Activated naive CD8-positive, alpha-beta T cell treated with anti-CD3 and anti-CD28 coated beads, Interleukin-2, amount 50 U/mL, for 24 hours (primary cell): Measurements from ENCODE around the gene CDCA5.

Experiments used
- ATAC-seq: fragments of 150-1000 bp; cut with Tn5 transposase; one replicate; pipeline ENCODE4 v1.10.0; 2021
- DNase-seq: peaks from one replicate; pipeline ENCODE4 v3.0.0; 2021
- H3K27ac Mint-ChIP-seq: one replicate; pipeline ENCODE4 v1.8.0; 2021; ENCODE audit warnings: mild to moderate bottlenecking, mixed read lengths
- H3K27me3 Mint-ChIP-seq: one replicate; pipeline ENCODE4 v1.8.0; 2021; ENCODE audit warnings: mixed read lengths
- H3K36me3 Mint-ChIP-seq: one replicate; pipeline ENCODE4 v1.8.0; 2021; ENCODE audit warnings: low read depth, mixed read lengths
- H3K4me1 Mint-ChIP-seq: one replicate; pipeline ENCODE4 v1.8.0; 2021; ENCODE audit warnings: mixed read lengths
- H3K4me3 Mint-ChIP-seq: one replicate; pipeline ENCODE4 v1.8.0; 2021; ENCODE audit warnings: mild to moderate bottlenecking, moderate library complexity, mixed read lengths
- H3K9me3 Mint-ChIP-seq: one replicate; pipeline ENCODE4 v1.8.0; 2021; ENCODE audit warnings: mixed read lengths

Gene CDCA5

DNA sequence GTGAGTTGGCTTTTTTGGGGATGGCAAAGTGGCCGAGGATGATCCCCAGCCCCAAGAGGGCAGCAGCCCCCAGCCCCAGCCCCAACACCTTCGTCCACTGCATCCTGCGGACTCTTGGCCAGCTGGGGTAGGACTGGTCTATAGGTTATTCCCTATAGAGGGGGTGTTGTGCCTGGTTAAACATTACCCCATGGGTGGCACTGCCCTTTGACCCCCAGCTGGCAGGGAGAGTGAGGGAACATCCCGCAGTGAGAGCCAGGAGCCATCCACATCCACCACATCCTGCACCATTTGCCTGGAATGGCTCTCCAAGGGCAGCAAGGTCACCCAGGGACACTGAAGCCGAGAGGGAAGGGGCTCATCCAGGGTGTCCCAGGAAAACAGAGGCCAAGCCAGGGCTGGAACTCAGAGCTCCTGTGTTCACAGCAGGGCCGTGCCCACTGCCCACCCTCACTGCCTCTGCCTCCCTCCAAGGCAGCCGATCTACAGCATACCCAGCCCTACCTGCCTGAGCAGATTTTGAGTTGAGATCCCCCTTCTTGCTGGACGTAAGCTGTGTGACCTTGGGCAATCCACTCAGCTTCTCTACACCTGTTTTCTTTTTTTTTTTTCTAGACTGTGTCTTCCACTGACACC is 25.3 kb downstream of the CDCA5 start, which contains the start of gene NAALADL1:
Gene NAALADL1, minus strand, starts transcription at position 135 of the 636 bp plus-strand sequence. Its CDS starts 32 bp downstream, at position 103.
- ATAC-seq (no peak), DNase-seq (no peak)
- no peaks in the 10 kb centered on the region for H3K27me3 Mint-ChIP-seq

DNA sequence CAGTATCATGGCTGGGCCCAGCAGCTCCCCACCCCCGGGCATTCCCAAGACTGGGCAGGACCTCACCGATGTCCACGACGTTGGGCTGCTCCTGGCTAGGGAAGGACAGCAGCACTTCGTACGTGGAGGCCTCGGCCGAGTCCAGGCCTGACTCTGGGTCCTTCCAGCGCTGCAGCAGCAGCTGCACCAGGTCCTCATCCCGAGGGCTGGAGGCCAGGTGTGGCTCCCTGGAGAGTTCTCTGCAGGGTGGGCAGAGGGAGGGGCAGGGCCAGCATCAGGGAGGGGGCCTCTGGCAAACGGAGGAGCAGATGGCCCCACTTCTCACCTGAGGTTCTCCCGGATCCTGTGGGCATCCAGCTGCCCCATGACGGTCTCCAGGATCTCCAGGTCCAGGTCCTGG is 25.8 kb downstream of the CDCA5 start:
- Mint-ChIP-seq H3K27ac (no peak overlapping the region), H3K36me3 (no peaks in the 10 kb centered on the region), H3K4me1 (peaks cover 10% of the 10 kb centered on the region), H3K9me3 (no peaks in the 10 kb centered on the region), H3K27me3 (no peaks in the 10 kb centered on the region), H3K4me3 (no peak overlapping the region)
- no peak for DNase-seq
- ATAC-seq, result no peak

More for the DNA sequence above, 25.3 kb downstream of the CDCA5 start, which contains the start of gene NAALADL1:
- Mint-ChIP-seq H3K27ac (peak within 1 kb of the TSS; percentile 14), H3K4me3 (no peak within 1 kb of the TSS), H3K9me3 (no peaks in the 10 kb centered on the region), H3K36me3 (no peaks in the 10 kb centered on the region), H3K4me1 (peaks cover 8% of the 10 kb centered on the region)

DNA sequence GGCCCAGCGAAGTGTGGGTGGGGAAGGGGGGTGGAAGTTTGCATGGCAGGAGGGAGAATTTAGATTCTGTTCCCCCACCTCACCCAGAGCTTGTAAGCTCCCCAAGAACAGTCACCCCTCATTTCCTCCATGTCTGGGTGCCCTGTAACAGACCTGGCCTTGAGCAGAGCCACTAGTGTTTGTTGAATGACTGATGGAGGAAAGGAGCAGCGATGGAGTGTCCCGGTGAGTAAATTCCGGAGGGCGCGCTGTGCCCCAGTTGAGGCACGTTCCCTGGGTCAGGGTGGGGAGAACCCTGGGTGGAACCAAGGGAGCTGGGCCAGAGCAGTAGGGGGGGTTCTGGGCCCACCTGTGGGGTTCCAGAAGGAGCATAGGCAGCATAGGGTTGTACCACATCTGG is 26.3 kb downstream of the CDCA5 start:
- no peak for ATAC-seq
- H3K27ac Mint-ChIP-seq, result no peak overlapping the region
- no peak for DNase-seq
- H3K4me3 Mint-ChIP-seq, result no peak overlapping the region
- H3K4me1 Mint-ChIP-seq, result peaks cover 10% of the 10 kb centered on the region
- no peaks in the 10 kb centered on the region for H3K27me3 Mint-ChIP-seq
- H3K36me3 Mint-ChIP-seq, result no peaks in the 10 kb centered on the region
- H3K9me3 Mint-ChIP-seq, result no peaks in the 10 kb centered on the region

DNA sequence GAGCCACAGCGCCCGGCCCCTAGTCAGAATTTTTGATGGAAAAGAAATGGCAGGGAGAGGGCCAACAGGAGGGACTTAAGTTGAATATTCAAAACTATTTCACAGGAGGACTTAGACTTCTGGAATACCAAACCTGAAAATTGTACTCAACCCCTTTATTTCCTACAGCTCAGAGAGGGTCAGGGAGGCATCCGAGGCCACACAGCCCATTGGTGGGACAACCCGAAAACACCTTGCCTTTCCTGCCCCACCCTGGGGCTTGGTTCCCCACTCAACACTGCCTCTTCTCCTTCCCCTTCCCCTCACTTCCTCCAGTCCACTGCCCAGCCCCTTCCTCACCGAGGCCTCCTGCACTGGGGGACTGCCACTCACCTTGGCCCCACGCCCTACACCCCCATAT is 26.8 kb downstream of the CDCA5 start:
- H3K36me3 Mint-ChIP-seq, result no peaks in the 10 kb centered on the region
- DNase-seq (no peak), ATAC-seq (no peak)
- no peak overlapping the region for H3K4me3 Mint-ChIP-seq
- H3K4me1 Mint-ChIP-seq, result peaks cover 10% of the 10 kb centered on the region
- H3K9me3 Mint-ChIP-seq, result no peaks in the 10 kb centered on the region
- no peaks in the 10 kb centered on the region for H3K27me3 Mint-ChIP-seq
- no peak overlapping the region for H3K27ac Mint-ChIP-seq

DNA sequence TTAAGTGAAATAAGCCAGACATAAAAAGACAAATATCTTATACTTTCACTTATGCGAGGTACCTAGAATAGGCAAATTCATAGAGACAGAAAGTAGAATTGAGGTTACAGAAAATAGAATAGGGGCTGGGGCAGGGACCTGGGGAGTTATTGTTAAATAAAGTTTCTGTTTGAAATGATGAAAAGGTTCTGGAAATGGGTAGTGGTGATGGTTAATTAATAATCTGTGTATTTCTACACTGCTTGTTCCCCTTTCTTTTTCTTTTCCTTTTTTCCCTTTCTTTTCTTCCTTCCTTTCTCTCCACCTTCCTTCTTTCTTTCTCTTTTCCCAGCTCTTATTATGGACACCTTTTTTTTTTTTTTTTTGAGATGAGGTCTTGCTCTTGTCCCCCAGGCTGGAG is 28.3 kb downstream of the CDCA5 start:
- no peaks in the 10 kb centered on the region for H3K27me3 Mint-ChIP-seq
- H3K9me3 Mint-ChIP-seq, result no peaks in the 10 kb centered on the region
- DNase-seq (no peak), ATAC-seq (no peak)
- H3K4me1 Mint-ChIP-seq, result peaks cover 10% of the 10 kb centered on the region
- no peaks in the 10 kb centered on the region for H3K36me3 Mint-ChIP-seq
- H3K4me3 Mint-ChIP-seq, result no peak overlapping the region
- no peak overlapping the region for H3K27ac Mint-ChIP-seq

DNA sequence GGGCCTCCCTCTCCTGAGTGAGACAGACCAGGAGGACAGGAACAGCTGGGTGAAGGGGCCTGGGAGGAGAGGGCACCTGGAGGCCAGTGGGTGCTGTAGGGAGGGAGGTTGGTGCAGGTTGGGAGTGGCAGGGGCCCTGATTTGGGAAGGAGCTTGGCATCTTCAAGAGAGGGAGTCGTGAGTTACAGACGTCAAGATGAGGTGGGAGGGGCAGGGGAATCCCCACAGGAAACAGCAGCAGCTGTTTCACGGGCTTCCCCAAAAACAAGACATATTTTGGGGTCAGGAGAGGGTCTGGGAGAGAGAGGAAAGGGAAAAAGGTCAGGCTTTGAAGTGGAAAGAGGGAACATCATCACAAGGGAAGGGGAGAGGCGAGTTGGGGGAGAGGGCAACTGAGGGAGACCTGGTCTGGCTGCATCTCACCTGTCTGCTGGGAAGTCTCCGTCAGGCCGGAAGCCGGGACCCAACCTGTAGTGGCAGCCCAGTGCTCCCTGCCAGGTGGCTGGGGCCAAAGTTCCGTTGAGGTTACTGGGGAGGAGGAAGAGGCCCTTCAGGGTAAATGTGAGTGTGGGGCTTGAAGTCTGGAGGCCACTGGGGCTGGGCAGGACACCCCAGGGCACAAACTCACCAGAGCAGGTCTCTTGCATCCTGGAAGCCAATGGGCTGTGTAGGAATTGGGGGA is 29.9 kb downstream of the CDCA5 start:
- no peak overlapping the region for H3K4me3 Mint-ChIP-seq
- DNase-seq, result no peak
- peak overlapping the region; percentile 0 for H3K27ac Mint-ChIP-seq
- H3K9me3 Mint-ChIP-seq, result no peaks in the 10 kb centered on the region
- H3K27me3 Mint-ChIP-seq, result no peaks in the 10 kb centered on the region
- H3K36me3 Mint-ChIP-seq, result no peaks in the 10 kb centered on the region
- ATAC-seq, result no peak
- H3K4me1 Mint-ChIP-seq, result peaks cover 10% of the 10 kb centered on the region

DNA sequence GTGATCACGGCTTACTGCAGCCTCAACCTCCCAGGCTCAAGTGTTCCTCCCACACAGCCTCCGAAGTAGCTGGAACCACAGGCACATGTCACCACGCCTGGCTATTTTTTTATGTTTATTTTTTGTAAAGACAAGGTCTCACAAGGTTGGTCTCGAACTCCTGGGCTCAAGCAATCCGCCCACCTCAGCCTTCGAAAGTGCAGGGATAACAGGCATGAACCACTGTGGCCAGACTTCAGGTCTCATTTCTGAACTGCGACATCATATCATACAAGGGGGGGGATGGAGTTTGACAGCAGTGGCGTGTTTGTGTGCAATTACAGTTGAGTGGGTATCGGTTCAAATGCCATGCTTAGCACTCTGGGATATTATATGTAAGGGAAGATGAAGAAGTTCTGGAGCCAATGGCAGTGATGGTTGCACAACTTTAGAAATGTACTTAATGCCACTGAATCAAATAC is 32.4 kb downstream of the CDCA5 start:
- no peaks in the 10 kb centered on the region for H3K9me3 Mint-ChIP-seq
- no peak for DNase-seq
- no peak overlapping the region for H3K27ac Mint-ChIP-seq
- H3K4me3 Mint-ChIP-seq, result no peak overlapping the region
- ATAC-seq, result no peak
- H3K4me1 Mint-ChIP-seq, result peaks cover 29% of the 10 kb centered on the region
- H3K27me3 Mint-ChIP-seq, result peaks cover 2% of the 10 kb centered on the region
- H3K36me3 Mint-ChIP-seq, result no peaks in the 10 kb centered on the region

DNA sequence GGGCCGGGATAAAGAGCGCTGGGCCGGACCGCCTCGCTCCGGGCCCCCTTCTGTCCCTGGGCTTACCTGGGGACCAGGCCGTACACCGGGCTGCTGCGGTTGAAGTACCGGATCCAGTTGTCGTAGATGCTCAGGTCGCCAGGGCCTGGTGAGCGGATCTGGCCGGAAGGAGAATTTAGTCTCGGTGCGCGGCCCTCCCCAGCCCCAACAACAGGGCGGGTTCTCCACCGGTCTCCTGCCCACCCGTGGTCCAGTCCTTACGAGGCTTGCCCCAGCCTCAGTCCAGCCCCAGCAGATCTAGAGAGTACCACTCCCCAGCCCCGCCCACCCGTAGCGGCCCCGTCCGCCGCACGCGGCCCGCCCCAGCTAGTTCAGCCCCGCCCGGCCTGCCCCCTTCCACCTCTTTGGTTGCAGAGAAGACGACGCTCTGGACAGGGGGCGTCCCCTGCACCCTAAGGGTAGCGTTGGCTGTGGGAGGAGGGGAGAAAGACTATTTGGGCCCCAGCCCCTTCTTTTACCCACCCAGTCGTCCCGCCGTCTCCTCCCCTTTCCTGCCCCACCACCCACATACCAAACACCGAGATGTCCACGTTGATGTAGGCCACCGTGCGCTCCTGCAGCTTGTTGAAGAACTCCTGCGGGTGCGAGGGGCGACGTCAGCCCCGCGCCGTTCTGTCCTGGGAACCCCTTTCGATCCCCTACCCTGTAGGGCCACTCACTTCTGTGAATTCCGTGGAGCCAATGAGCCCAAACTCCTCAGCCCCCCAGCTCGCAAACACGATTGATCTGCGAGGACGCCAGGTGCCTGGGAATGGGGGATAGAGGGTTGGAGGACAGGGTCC is 36.0 kb downstream of the CDCA5 start:
- DNase-seq (peak; percentile 40), ATAC-seq (peak; percentile 41)
- Mint-ChIP-seq H3K36me3 (peaks cover 5% of the 10 kb centered on the region), H3K9me3 (no peaks in the 10 kb centered on the region), H3K4me3 (peak overlapping the region; percentile 81), H3K27me3 (peaks cover 2% of the 10 kb centered on the region), H3K27ac (peak overlapping the region; percentile 49), H3K4me1 (peaks cover 24% of the 10 kb centered on the region)

DNA sequence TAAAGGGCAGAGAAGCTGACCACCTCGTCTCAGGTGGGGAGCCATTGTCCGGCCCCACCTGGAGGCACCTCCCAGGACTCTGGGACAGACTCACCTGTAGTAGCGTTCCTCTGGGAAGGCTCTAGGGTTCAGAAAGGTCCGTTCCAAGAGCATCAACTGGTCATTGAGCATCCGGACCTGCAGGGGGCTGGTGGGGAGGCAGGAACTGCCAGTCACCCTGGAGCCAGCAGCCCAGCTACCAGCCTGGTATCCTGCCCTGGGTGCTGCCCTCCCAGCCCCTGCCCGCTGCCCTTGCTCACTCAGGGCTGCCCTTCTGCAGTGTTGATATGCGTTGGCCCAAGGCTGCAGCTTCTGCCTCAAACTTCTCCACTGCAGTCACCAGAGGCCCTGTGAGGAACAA is 38.1 kb downstream of the CDCA5 start:
- H3K4me1 Mint-ChIP-seq, result peaks cover 34% of the 10 kb centered on the region
- no peak overlapping the region for H3K4me3 Mint-ChIP-seq
- H3K36me3 Mint-ChIP-seq, result peaks cover 5% of the 10 kb centered on the region
- ATAC-seq, result no peak
- no peak for DNase-seq
- no peaks in the 10 kb centered on the region for H3K9me3 Mint-ChIP-seq
- peaks cover 2% of the 10 kb centered on the region for H3K27me3 Mint-ChIP-seq
- H3K27ac Mint-ChIP-seq, result no peak overlapping the region

DNA sequence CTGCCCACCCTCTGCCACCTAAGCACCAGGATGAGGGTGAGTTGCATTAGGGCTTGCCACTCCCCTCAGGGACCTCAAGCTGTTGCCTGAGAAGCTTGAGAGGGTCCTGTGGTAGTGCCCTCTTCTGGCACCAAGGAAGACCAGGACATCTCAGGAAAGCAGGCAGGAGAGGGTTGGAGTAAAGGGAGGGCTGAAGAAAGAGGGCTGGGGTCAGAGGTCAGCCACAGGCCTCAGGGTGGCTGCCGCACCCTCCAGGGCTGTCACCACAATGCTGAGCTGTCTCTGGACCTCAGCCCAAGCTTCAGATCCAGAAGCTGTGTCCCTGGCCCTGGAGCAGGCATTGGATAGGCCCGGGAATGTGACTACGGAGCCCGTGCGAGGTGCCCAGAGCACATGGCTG is 38.8 kb downstream of the CDCA5 start:
- ATAC-seq (no peak), DNase-seq (no peak)
- peaks cover 2% of the 10 kb centered on the region for H3K27me3 Mint-ChIP-seq
- no peak overlapping the region for H3K27ac Mint-ChIP-seq
- H3K4me3 Mint-ChIP-seq, result no peak overlapping the region
- H3K36me3 Mint-ChIP-seq, result peaks cover 5% of the 10 kb centered on the region
- H3K9me3 Mint-ChIP-seq, result no peaks in the 10 kb centered on the region
- peaks cover 37% of the 10 kb centered on the region for H3K4me1 Mint-ChIP-seq

DNA sequence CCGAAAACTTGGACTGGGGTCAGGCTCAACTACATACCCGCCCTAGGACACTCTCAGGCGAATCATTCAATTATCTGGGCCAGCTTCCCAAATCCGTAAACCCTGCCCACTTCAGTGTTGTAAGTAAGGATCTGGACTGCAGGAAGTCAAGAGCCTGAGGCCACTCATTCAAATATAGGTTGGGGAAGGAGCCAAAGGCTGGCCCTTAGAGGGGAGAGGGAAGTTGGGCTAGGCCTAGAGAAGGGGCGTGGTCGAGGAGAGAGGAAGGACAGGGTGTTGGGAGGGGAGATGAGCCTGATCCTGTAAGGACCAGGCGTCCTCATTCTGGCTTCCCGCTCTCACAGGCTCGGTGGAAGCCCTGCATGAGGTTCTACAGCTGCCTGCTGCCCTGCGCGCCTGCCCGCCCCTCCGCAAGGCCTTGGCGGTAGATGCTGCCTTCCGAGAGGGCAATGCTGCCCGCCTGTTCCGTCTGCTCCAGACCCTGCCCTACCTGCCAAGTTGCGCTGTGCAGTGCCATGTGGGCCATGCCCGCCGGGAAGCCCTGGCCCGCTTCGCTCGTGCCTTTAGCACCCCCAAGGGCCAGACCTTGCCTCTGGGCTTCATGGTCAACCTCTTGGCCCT is 39.8 kb downstream of the CDCA5 start:
- DNase-seq (no peak), ATAC-seq (no peak)
- Mint-ChIP-seq H3K36me3 (peaks cover 5% of the 10 kb centered on the region), H3K4me1 (peaks cover 37% of the 10 kb centered on the region), H3K27ac (no peak overlapping the region), H3K4me3 (no peak overlapping the region), H3K9me3 (no peaks in the 10 kb centered on the region), H3K27me3 (peaks cover 2% of the 10 kb centered on the region)

DNA sequence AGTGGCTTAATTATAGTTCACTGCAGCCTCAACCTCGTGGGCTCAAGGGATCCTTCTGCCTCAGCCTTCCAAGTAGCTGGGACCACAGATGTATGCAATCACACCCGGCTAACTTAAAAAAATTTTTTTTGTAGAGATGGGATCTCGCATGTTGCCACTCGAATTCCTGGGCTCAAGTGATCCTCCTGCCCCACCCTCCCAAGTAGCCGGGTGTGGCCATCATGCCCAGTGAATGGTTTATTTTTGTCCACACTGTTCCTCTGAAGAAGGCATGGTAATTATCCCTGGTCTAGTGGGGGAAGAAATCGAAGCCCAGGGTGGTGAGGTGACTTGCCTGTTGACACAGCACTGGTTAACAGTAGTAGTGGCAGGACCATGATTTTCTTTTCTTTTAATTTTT is 40.9 kb downstream of the CDCA5 start:
- Mint-ChIP-seq H3K9me3 (no peaks in the 10 kb centered on the region), H3K36me3 (peaks cover 5% of the 10 kb centered on the region), H3K27ac (no peak overlapping the region), H3K4me1 (peaks cover 31% of the 10 kb centered on the region), H3K27me3 (peaks cover 2% of the 10 kb centered on the region), H3K4me3 (peak overlapping the region; percentile 81)
- ATAC-seq (no peak), DNase-seq (no peak)

DNA sequence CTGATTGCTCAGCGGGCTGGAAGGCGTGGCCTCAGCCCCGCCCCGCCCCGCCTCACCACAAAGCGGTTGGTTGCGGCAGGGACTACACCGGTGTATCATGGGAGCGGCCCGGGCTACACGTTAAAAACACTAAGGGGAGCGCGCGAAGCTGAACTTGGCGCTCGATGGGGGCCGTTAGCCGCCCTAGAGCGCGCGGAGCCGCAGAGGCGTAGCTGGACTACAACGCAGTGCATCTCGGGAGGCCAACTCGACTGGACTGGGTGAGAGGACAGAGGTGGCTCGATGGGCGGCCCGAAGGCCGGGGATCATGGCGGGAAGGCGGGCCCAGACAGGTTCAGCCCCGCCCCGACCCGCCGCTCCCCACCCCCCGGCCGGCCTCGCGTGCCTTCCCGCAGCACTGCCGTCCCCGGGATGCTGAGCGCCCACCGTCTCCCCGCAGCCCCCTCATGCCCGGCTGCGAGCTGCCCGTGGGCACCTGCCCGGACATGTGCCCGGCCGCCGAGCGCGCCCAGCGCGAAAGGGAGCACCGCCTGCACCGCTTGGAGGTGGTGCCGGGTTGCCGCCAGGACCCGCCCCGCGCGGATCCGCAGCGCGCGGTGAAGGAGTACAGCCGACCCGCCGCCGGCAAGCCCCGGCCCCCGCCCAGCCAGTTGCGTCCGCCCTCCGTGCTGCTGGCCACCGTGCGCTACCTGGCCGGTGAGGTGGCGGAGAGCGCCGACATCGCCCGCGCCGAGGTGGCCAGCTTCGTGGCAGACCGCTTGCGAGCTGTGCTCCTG is 42.8 kb downstream of the CDCA5 start, which contains the start of gene SAC3D1:
Gene SAC3D1, plus strand, starts transcription at position 364 of the 776 bp plus-strand sequence. Its CDS starts 83 bp downstream, at position 447.
- H3K27ac Mint-ChIP-seq, result peak within 1 kb of the TSS; percentile 93
- peak within 1 kb of the TSS; percentile 84 for H3K4me3 Mint-ChIP-seq
- H3K4me1 Mint-ChIP-seq, result peaks cover 15% of the 10 kb centered on the region
- DNase-seq (peak; percentile 86), ATAC-seq (peak; percentile 96)
- no peaks in the 10 kb centered on the region for H3K9me3 Mint-ChIP-seq
- peaks cover 5% of the 10 kb centered on the region for H3K36me3 Mint-ChIP-seq
- H3K27me3 Mint-ChIP-seq, result no peaks in the 10 kb centered on the region

DNA sequence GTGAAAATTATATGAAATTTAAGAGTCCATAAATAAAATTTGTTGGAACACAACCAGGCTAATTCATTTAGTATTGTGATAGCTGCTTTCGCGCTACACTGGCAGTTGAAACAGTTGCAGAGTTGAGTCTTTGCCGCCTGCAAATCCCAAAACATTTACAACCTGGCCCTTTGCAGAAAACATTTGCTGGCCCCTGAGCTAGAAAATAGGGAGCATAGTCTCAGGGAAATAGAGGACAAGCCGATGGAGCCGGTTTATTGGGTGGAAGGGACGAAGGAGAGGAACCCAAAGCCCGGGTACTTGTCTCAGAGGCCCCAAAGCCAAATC is 43.4 kb downstream of the CDCA5 start:
- no peak for DNase-seq
- no peak for ATAC-seq
- Mint-ChIP-seq H3K4me3 (peak overlapping the region; percentile 84), H3K27me3 (no peaks in the 10 kb centered on the region), H3K4me1 (peaks cover 15% of the 10 kb centered on the region), H3K36me3 (peaks cover 5% of the 10 kb centered on the region), H3K27ac (peak overlapping the region; percentile 93), H3K9me3 (no peaks in the 10 kb centered on the region)
